K562 (cell line): Measurements from ENCODE around the gene STMP1. TPM values are rescaled to one million over a fixed set of nuclear protein-coding genes. Genes with fewer than 3 reads are reported as not detected.

Source experiments
- BRD9 ChIP-seq: fragments of 450-650 bp; IDR thresholded peaks from 2 replicates; pipeline ENCODE4 v1.6.1; 2018; ENCODE audit warnings: low read depth; ENCODE audit not compliant: partially characterized antibody
- CHD7 ChIP-seq: fragments of 200-600 bp; sonication (generic); IDR thresholded peaks from one replicate; pipeline ENCODE4 v1.6.1; 2012; ENCODE audit warnings: mild to moderate bottlenecking, low read depth, low read length, inconsistent platforms
- HNRNPL ChIP-seq: fragments of 200-400 bp; formaldehyde crosslinking; IDR thresholded peaks from 2 replicates; pipeline ENCODE4 v1.6.1; 2017; ENCODE audit warnings: low read depth, mild to moderate bottlenecking, low read length
- MIER1 ChIP-seq: fragments of 450-650 bp; IDR thresholded peaks from 2 replicates; pipeline ENCODE4 v1.6.1; 2016; ENCODE audit warnings: antibody characterized with exemption, mild to moderate bottlenecking, low read depth
- NR0B1 ChIP-seq: fragments of 450-650 bp; IDR thresholded peaks from one replicate; pipeline ENCODE4 v1.6.1; 2018; ENCODE audit warnings: mild to moderate bottlenecking, moderate library complexity; ENCODE audit not compliant: partially characterized antibody
- PATZ1 ChIP-seq: fragments of 250-450 bp; sonication (Bioruptor Pico); IDR thresholded peaks from 2 replicates; pipeline ENCODE4 v1.5.0; 2020; ENCODE audit warnings: mild to moderate bottlenecking, borderline replicate concordance
- SMARCE1 ChIP-seq: fragments of 450-650 bp; IDR thresholded peaks from 2 replicates; pipeline ENCODE4 v1.7.1; 2016; ENCODE audit warnings: mild to moderate bottlenecking
- TAF9B ChIP-seq: fragments of 450-650 bp; IDR thresholded peaks from 2 replicates; pipeline ENCODE4 v1.6.1; 2018; ENCODE audit warnings: mild to moderate bottlenecking; ENCODE audit not compliant: partially characterized antibody
- TOE1 ChIP-seq, 2 experiments: fragments of 450-650 bp in 1 of 2; sonication (generic) in 1 of 2; formaldehyde crosslinking in 1 of 2; IDR thresholded peaks; 2 replicates each; pipeline versions ENCODE4 v1.7.1 to v1.8.0; 2016 to 2022; ENCODE audit warnings: borderline replicate concordance in 2 of 2, mild to moderate bottlenecking in 2 of 2, antibody characterized with exemption in 1 of 2, inconsistent platforms in 1 of 2, low read depth in 1 of 2, missing genetic modification reagents in 1 of 2, moderate library complexity in 1 of 2
- ZNF143 ChIP-seq: sonication (generic); formaldehyde crosslinking; IDR thresholded peaks from 2 replicates; pipeline ENCODE4 v1.9.0; 2022; ENCODE audit warnings: mild to moderate bottlenecking, missing genetic modification reagents
- ZNF224 ChIP-seq: sonication (generic); formaldehyde crosslinking; IDR thresholded peaks from 2 replicates; pipeline ENCODE4 v1.8.0; 2022; ENCODE audit warnings: mild to moderate bottlenecking, missing genetic modification reagents
- polyA plus RNA-seq, 8 experiments: library from polyadenylated mRNA; depleted of rRNA in 4 of 8; stranded (reverse) in 5 of 8; unstranded in 3 of 8; fragments of >200 nt; fragmentation: Nextera tagmentation in 2 of 8; fragmentation: Illumina TruSeq in 1 of 8; extraction: Ambion mirVana in 2 of 8; extraction: Trizol in 1 of 8; gene quantifications; 2 replicates each; pipeline versions ENCODE4 v1.2.1 to v1.2.3, GENCODE V29; 2011 to 2014; ENCODE audit warnings: inconsistent platforms in 1 of 8, missing spikeins in 1 of 8
- total RNA-seq, 7 experiments: library from RNA; depleted of rRNA in 6 of 7; stranded (reverse); fragments of >200 nt in 6 of 7; fragmentation: Illumina TruSeq in 2 of 7; extraction: Trizol in 2 of 7; gene quantifications; 2 replicates each; pipeline versions ENCODE4 v1.2.1 to v1.2.3, GENCODE V29; 2011 to 2021; ENCODE audit warnings: low replicate concordance in 1 of 7

Gene STMP1
- total and polyA plus RNA-seq, 9 of the 15 experiments (the other 6 are each of a cell fraction or from before 2014, with no cell fraction given), result 10.6 to 249 (median 56.8) TPM

- TF ChIP-seq TAF9B (peak; percentile 96), SMARCE1 (no peak), MIER1 (0 out of 2 replicates have a peak, but pooled peaks have one; percentile 19), TOE1 (IDR thresholded peaks at IDR 0.05; ENCODE audit: borderline replicate concordance) (peak; percentile 64; the same call in 1 of the 2 replicates), TOE1 (CRISPR knock-in tag; IDR thresholded peaks at IDR 0.05; ENCODE audit: borderline replicate concordance, low read depth) (peak; percentile 99), PATZ1 (CRISPR knock-in tag) (0 out of 2 replicates have a peak, but pooled peaks have one; percentile 6), BRD9 (peak; percentile 27), ZNF143 (CRISPR knock-in tag) (0 out of 2 replicates have a peak, but pooled peaks have one; percentile 36), ZNF224 (CRISPR knock-in tag) (peak; percentile 95), NR0B1 (no peak), CHD7 (peak; percentile 81), HNRNPL (peak; percentile 92)
These were observed at the start of gene STMP1 (continued) for GRCh38 chr7:135662373-135663114.
